ENCODE measurements around the gene P2RY8.

- TF ChIP-seq POLR2A (IDR thresholded peaks at IDR 0.05; ENCODE audit: borderline replicate concordance, extremely low read depth, insufficient read depth, insufficient read length), result no peak
- TF ChIP-seq CTCF (IDR thresholded peaks at IDR 0.05 in 2 of 3, conservative IDR thresholded peaks at IDR 0.05 in 1 of 3; ENCODE audit: borderline replicate concordance in 1 of 3, insufficient read depth in 1 of 3, low read depth in 2 of 3, low read length in 2 of 3), result no peak
- no peak for TF ChIP-seq REST (IDR thresholded peaks at IDR 0.05; ENCODE audit: low read depth)
- TF ChIP-seq EZH2 (IDR thresholded peaks at IDR 0.05), result no peak
- TF ChIP-seq POLR2AphosphoS5 (IDR thresholded peaks at IDR 0.05; ENCODE audit: low read depth, low read length), result no peak
- TF ChIP-seq ELF1 (IDR thresholded peaks at IDR 0.05; ENCODE audit: borderline replicate concordance, low read depth), result no peak
- TF ChIP-seq EZH2phosphoT487 (IDR thresholded peaks at IDR 0.05; ENCODE audit: borderline replicate concordance), result no peak
- no peak for TF ChIP-seq YY1 (IDR thresholded peaks at IDR 0.05; ENCODE audit: extremely low read depth, insufficient replicate concordance, low read depth, low read length)
- TF ChIP-seq ZFX (IDR thresholded peaks at IDR 0.05), result no peak
These were observed 48.2 kb downstream of the P2RY8 start for GRCh38 chrX:1488745-1489144.

All from HCT116 (cell line).